ENCODE measurements around the gene TREML2.
"Not testable (repeated sequence)": the region's sequence is repeated elsewhere in the genome, so short reads cannot be mapped to it uniquely, and the experiment has no call there.

TREML2 gene

GRCh38 chr6:41200901-41201763 lies at the start of gene TREML2:
TREML2 (minus strand) TSS chr6:41201149; CDS start chr6:41201008, 141 bp downstream.
- DNase-seq = peak; percentile 11

- DNase-seq = no peak
These were observed 47.1 kb upstream of the TREML2 start for GRCh38 chr6:41247882-41248705.

GRCh38 chr6:41247288-41247865 lies 46.4 kb upstream of the TREML2 start:
- DNase-seq = no peak

GRCh38 chr6:41246529-41246928 lies 45.6 kb upstream of the TREML2 start:
- DNase-seq = not testable (repeated sequence)

GRCh38 chr6:41239467-41240159 lies 38.7 kb upstream of the TREML2 start:
- DNase-seq = no peak

GRCh38 chr6:41237128-41237527 lies 36.2 kb upstream of the TREML2 start:
- DNase-seq = no peak

GRCh38 chr6:41236276-41236675 lies 35.3 kb upstream of the TREML2 start:
- DNase-seq = no peak

GRCh38 chr6:41232667-41233066 lies 31.7 kb upstream of the TREML2 start:
- DNase-seq = no peak

GRCh38 chr6:41231246-41231645 lies 30.3 kb upstream of the TREML2 start:
- no peak for DNase-seq

- DNase-seq = no peak
These were observed 28.8 kb upstream of the TREML2 start for GRCh38 chr6:41229721-41230120.

GRCh38 chr6:41228616-41229015 lies 27.7 kb upstream of the TREML2 start:
- no peak for DNase-seq

- DNase-seq = no peak
These were observed 27.1 kb upstream of the TREML2 start, which contains the start of gene TREML4 for GRCh38 chr6:41228096-41228495. TREML4 (plus strand) TSS chr6:41228349; CDS start chr6:41228428, 79 bp downstream.

GRCh38 chr6:41226752-41227151 lies 25.8 kb upstream of the TREML2 start:
- no peak for DNase-seq

GRCh38 chr6:41224800-41225199 lies 23.9 kb upstream of the TREML2 start:
- DNase-seq = no peak

- DNase-seq = no peak
These were observed 21.6 kb upstream of the TREML2 start for GRCh38 chr6:41222513-41222912.

GRCh38 chr6:41222045-41222444 lies 21.1 kb upstream of the TREML2 start:
- no peak for DNase-seq

GRCh38 chr6:41216616-41217015 lies 15.7 kb upstream of the TREML2 start:
- no peak for DNase-seq

GRCh38 chr6:41215777-41216176 lies 14.8 kb upstream of the TREML2 start:
- no peak for DNase-seq

GRCh38 chr6:41214559-41215238 lies 13.8 kb upstream of the TREML2 start:
- DNase-seq = no peak

GRCh38 chr6:41209547-41210320 lies 8.8 kb upstream of the TREML2 start:
- no peak for DNase-seq

GRCh38 chr6:41208439-41209106 lies 7.6 kb upstream of the TREML2 start:
- no peak for DNase-seq
